H1 (cell line): ENCODE measurements around the gene AKIRIN2. TPM values are rescaled to one million over a fixed set of nuclear protein-coding genes. Genes with fewer than 3 reads are reported as not detected.

Experiments
- CTCF ChIA-PET: fragments of 300-600 bp; sonication (Branson Sonifier 250); formaldehyde crosslinking; loops from one replicate; lab custom pipeline; 2021; ENCODE audit not compliant: partially characterized antibody; lab: Charles Lee
- POLR2A ChIA-PET: fragments of 300-600 bp; sonication (Branson Sonifier 250); formaldehyde crosslinking; loops from one replicate; lab custom pipeline; 2021; ENCODE audit warnings: inconsistent platforms; ENCODE audit not compliant: partially characterized antibody; lab: Charles Lee
- DNase-seq, 2 experiments: peaks; one replicate each; pipeline versions ENCODE4 v3.0.0 to v3.0.0-alpha.2; 2010 to 2022; ENCODE audit warnings: low spot score in 2 of 2, low read depth in 1 of 2, mixed read lengths in 1 of 2
- FAIRE-seq: peaks from 2 replicates; lab custom pipeline; 2011; peaks lifted over from hg19 to GRCh38; lab: Jason Lieb, UNC
- H2AFZ ChIP-seq: 2 replicates; pipeline ENCODE4 v1.8.1; 2012; ENCODE audit warnings: low read length, inconsistent platforms
- H2AK5ac ChIP-seq: 2 replicates; pipeline ENCODE4 v1.6.1; 2013; ENCODE audit warnings: low read depth, low read length
- H2BK120ac ChIP-seq: replicated peaks from 2 replicates; pipeline ENCODE3; 2013; ENCODE audit warnings: low read depth, low read length, inconsistent platforms
- H2BK12ac ChIP-seq: 2 replicates; pipeline ENCODE4 v1.6.1; 2013; ENCODE audit warnings: low read depth, low read length
- H2BK15ac ChIP-seq: 2 replicates; pipeline ENCODE4 v1.6.1; 2013; ENCODE audit warnings: low read length
- H2BK20ac ChIP-seq: 2 replicates; pipeline ENCODE4 v1.6.1; 2013; ENCODE audit warnings: low read length
- H2BK5ac ChIP-seq: 2 replicates; pipeline ENCODE4 v1.6.1; 2013; ENCODE audit warnings: low read depth, low read length
- H3K14ac ChIP-seq: 2 replicates; pipeline ENCODE4 v1.6.1; 2013; ENCODE audit warnings: inconsistent platforms; ENCODE audit not compliant: insufficient read length
- H3K18ac ChIP-seq: 2 replicates; pipeline ENCODE4 v1.6.1; 2013; ENCODE audit warnings: low read length; ENCODE audit errors: extremely low read depth
- H3K23ac ChIP-seq: 2 replicates; pipeline ENCODE4 v1.6.1; 2013; ENCODE audit warnings: inconsistent platforms; ENCODE audit not compliant: insufficient read length
- H3K23me2 ChIP-seq: 2 replicates; pipeline ENCODE4 v1.6.1; 2013; ENCODE audit warnings: low read depth, low read length
- H3K27ac ChIP-seq: 2 replicates; pipeline ENCODE4 v1.6.1; 2011; ENCODE audit warnings: low read depth, low read length, inconsistent platforms
- H3K27me3 ChIP-seq, 4 experiments: replicated peaks in 1 of 4; 1 replicate in 1 of 4; 2 replicates in 3 of 4; pipeline versions ENCODE4 v1.6.1 to v1.8.1; 2011 to 2013; ENCODE audit warnings: low read length in 3 of 4, mild to moderate bottlenecking in 3 of 4, inconsistent platforms in 2 of 4, mixed read lengths in 2 of 4, moderate library complexity in 1 of 4; ENCODE audit not compliant: control insufficient read depth in 3 of 4, insufficient read depth in 3 of 4; ENCODE audit errors: extremely low read depth in 1 of 4
- H3K36me3 ChIP-seq, 4 experiments: 2 replicates each; pipeline versions ENCODE4 v1.6.1 to v1.8.1; 2011 to 2013; ENCODE audit warnings: mild to moderate bottlenecking in 4 of 4, low read length in 3 of 4, moderate library complexity in 2 of 4, control low read depth in 1 of 4, inconsistent platforms in 1 of 4; ENCODE audit not compliant: insufficient read depth in 4 of 4, control insufficient read depth in 2 of 4
- H3K4ac ChIP-seq: replicated peaks from 2 replicates; pipeline ENCODE3; 2013; ENCODE audit warnings: low read length, low read depth, mixed read lengths, inconsistent platforms; ENCODE audit not compliant: insufficient read length
- H3K4me1 ChIP-seq, 4 experiments: replicated peaks in 1 of 4; 1 replicate in 1 of 4; 2 replicates in 3 of 4; pipeline versions ENCODE4 v1.6.1 to v1.8.1; 2011 to 2013; ENCODE audit warnings: low read length in 3 of 4, inconsistent platforms in 2 of 4, mixed read lengths in 1 of 4; ENCODE audit not compliant: insufficient read depth in 4 of 4, control insufficient read depth in 3 of 4
- H3K4me2 ChIP-seq, 2 experiments: 2 replicates each; pipeline versions ENCODE4 v1.6.1 to v1.8.1; 2011 to 2013; ENCODE audit warnings: low read depth in 2 of 2, low read length in 2 of 2, control low read depth in 1 of 2, inconsistent platforms in 1 of 2, mild to moderate bottlenecking in 1 of 2; ENCODE audit not compliant: insufficient read depth in 1 of 2
- H3K4me3 ChIP-seq, 4 experiments: fragments of 200-600, 300-600 bp in 1 of 4; sonication (generic), shearing (Covaris generic), sonication (Bioruptor Twin) in 1 of 4; 2 replicates each; pipeline versions ENCODE4 v1.5.1 to v1.8.1; 2011 to 2016; ENCODE audit warnings: low read length in 4 of 4, low read depth in 3 of 4, control low read depth in 2 of 4, inconsistent platforms in 2 of 4, mild to moderate bottlenecking in 2 of 4, mixed read lengths in 1 of 4, moderate library complexity in 1 of 4; ENCODE audit not compliant: insufficient read depth in 2 of 4; ENCODE audit errors: extremely low read depth in 1 of 4
- H3K56ac ChIP-seq: replicated peaks from 2 replicates; pipeline ENCODE3; 2013; ENCODE audit warnings: low read depth, mild to moderate bottlenecking, mixed read lengths, low read length, inconsistent platforms; ENCODE audit not compliant: insufficient read length
- H3K79me1 ChIP-seq: 2 replicates; pipeline ENCODE4 v1.6.1; 2013; ENCODE audit warnings: low read depth, low read length, control low read depth
- H3K79me2 ChIP-seq, 2 experiments: 2 replicates each; pipeline versions ENCODE4 v1.6.1 to v1.8.1; 2012 to 2013; ENCODE audit warnings: low read length in 2 of 2, mild to moderate bottlenecking in 2 of 2, inconsistent platforms in 1 of 2; ENCODE audit not compliant: insufficient read depth in 2 of 2, control insufficient read depth in 1 of 2
- H3K9ac ChIP-seq, 4 experiments: replicated peaks in 1 of 4; 1 replicate in 1 of 4; 2 replicates in 3 of 4; pipeline versions ENCODE4 v1.6.1 to v1.8.1; 2011 to 2013; ENCODE audit warnings: low read depth in 3 of 4, low read length in 3 of 4, control low read depth in 2 of 4, mild to moderate bottlenecking in 2 of 4, moderate library complexity in 2 of 4, inconsistent platforms in 1 of 4; ENCODE audit errors: extremely low read depth in 1 of 4
- H3K9me3 ChIP-seq, 2 experiments: 2 replicates each; pipeline versions ENCODE4 v1.6.1 to v1.8.1; 2012 to 2013; ENCODE audit warnings: mild to moderate bottlenecking in 2 of 2, moderate library complexity in 2 of 2, control low read depth in 1 of 2, inconsistent platforms in 1 of 2, low read depth in 1 of 2, low read length in 1 of 2, mixed read lengths in 1 of 2; ENCODE audit not compliant: insufficient read depth in 2 of 2
- H4K20me1 ChIP-seq, 2 experiments: replicated peaks in 1 of 2; 2 replicates each; pipeline versions ENCODE3 to v1.8.1; 2011 to 2013; ENCODE audit warnings: inconsistent platforms in 2 of 2, low read length in 2 of 2, mild to moderate bottlenecking in 1 of 2; ENCODE audit not compliant: insufficient read depth in 2 of 2, control insufficient read depth in 1 of 2
- H4K5ac ChIP-seq: 2 replicates; pipeline ENCODE4 v1.6.1; 2013; ENCODE audit warnings: low read length, low read depth, mixed read lengths, inconsistent platforms; ENCODE audit not compliant: insufficient read length
- H4K8ac ChIP-seq: 2 replicates; pipeline ENCODE4 v1.8.0; 2013; ENCODE audit warnings: mild to moderate bottlenecking, moderate library complexity, low read length, inconsistent platforms; ENCODE audit not compliant: insufficient read depth; ENCODE audit errors: extremely low read depth
- H4K91ac ChIP-seq: replicated peaks from 2 replicates; pipeline ENCODE3; 2013; ENCODE audit warnings: low read length, mixed read lengths, inconsistent platforms; ENCODE audit not compliant: insufficient read length
- ATF2 ChIP-seq: IDR thresholded peaks from 2 replicates; pipeline ENCODE4 v1.6.1; 2012; ENCODE audit warnings: low read length, inconsistent platforms
- CBX8 ChIP-seq: fragments of 300-800, 300-1000 bp; sonication (generic); IDR thresholded peaks from 2 replicates; pipeline ENCODE4 v1.7.1; 2016; ENCODE audit warnings: low read depth, low read length, borderline replicate concordance
- SP2 ChIP-seq: IDR thresholded peaks from 2 replicates; pipeline ENCODE4 v1.6.1; 2012; ENCODE audit warnings: mild to moderate bottlenecking, low read length, inconsistent platforms
- WGBS, 2 experiments: shearing (Covaris generic) in 1 of 2; methylation state at CpG; one replicate each; pipeline versions ENCODE4 v1.1.6 to v1.1.7; 2013 to 2015; ENCODE audit warnings: low lambda C conversion rate in 2 of 2, mixed read lengths in 2 of 2, inconsistent platforms in 1 of 2, low coverage in 1 of 2, missing lambda C conversion rate in 1 of 2; ENCODE audit not compliant: insufficient replicate concordance in 2 of 2, insufficient coverage in 1 of 2, insufficient read length in 1 of 2; ENCODE audit errors: extremely low coverage in 1 of 2, missing lambda C conversion rate in 1 of 2; 5-methylcytosine and 5-hydroxymethylcytosine counted together
- polyA plus RNA-seq, 7 experiments: library from polyadenylated mRNA; depleted of rRNA in 3 of 7; stranded (reverse) in 5 of 7; unstranded in 2 of 7; fragments of >200 nt in 5 of 7; fragments of 200-250 nt in 2 of 7; gene quantifications; 1 replicate in 5 of 7; 2 replicates in 1 of 7; 4 replicates in 1 of 7; pipeline versions ENCODE4 v1.2.1 to v1.2.3, GENCODE V29; 2011 to 2013; ENCODE audit warnings: missing spikeins in 2 of 7, mixed read lengths in 2 of 7
- total RNA-seq: library from RNA; stranded (reverse); fragmentation: NEBNext Ultra II Directional; extraction: Animal tissue kit (Norgen Biotek cat#: 25700); gene quantifications from 2 replicates; pipeline ENCODE4 v1.2.1, GENCODE V29; 2021

AKIRIN2 gene
- total and polyA plus RNA-seq, 2 of the 8 experiments (the other 6 are each of a cell fraction or from before 2014, with no cell fraction given) = 35.6 to 75.3 TPM

GRCh38 chr6:87699576-87699975 lies 2.5 kb downstream of the AKIRIN2 start:
- Histone ChIP-seq H2BK5ac (no peak overlapping the region), H2BK12ac (no peak overlapping the region), H3K9me3 (no peaks in the 10 kb centered on the region), H4K91ac (no peak overlapping the region), H4K5ac (no peak overlapping the region), H3K27ac (no peak overlapping the region), H2BK120ac (no peak overlapping the region), H3K4me3 (peak overlapping the region; percentile 95 to 99 (median 95)), H3K56ac (no peak overlapping the region), H2BK20ac (no peak overlapping the region), H2AK5ac (no peak overlapping the region), H3K14ac (no peak overlapping the region), H3K23ac (no peak overlapping the region), H2AFZ (no peak overlapping the region), H3K36me3 (no peaks in the 10 kb centered on the region), H3K18ac (no peak overlapping the region), H3K4me1 (peaks cover 0 to 12% (median 0%) of the 10 kb centered on the region in 4 experiments; a peak in 2 of 7 replicates), H3K79me1 (no peaks in the 10 kb centered on the region), H4K8ac (no peak overlapping the region), H2BK15ac (no peak overlapping the region), H3K4me2 (peak overlapping the region; percentile 58 to 77), H3K79me2 (peaks cover 51 to 74% of the 10 kb centered on the region in 2 experiments), H4K20me1 (peaks cover 18 to 21% of the 10 kb centered on the region in 2 experiments), H3K9ac (peak overlapping the region in 1 of 4 experiments; percentile 11; a peak in 1 of 7 replicates), H3K23me2 (peaks cover 4% of the 10 kb centered on the region), H3K27me3 (no peaks in the 10 kb centered on the region), H3K4ac (no peak overlapping the region)
- no peak for FAIRE-seq
- ChIA-PET POLR2A (interaction anchor here (0.6 to 2.5 kb wide), 9 partner anchors 8 to 1021 kb away, joined by 3 to 11 read pairs (median 4); no protein-coding TSS in a partner anchor), CTCF (interaction anchor here (0.9 to 1.8 kb wide), 3 partner anchors 8 to 88 kb away, joined by 3 to 4 read pairs (median 4); no protein-coding TSS in a partner anchor)
- DNase-seq = no peak
- TF ChIP-seq CBX8 (no peak), SP2 (no peak), ATF2 (no peak)
- 3% methylated on average over 4 of the region's 4 CpGs; no CpG with 5 or more reads in 1 of the 2 experiments for WGBS, 2 experiments
